BLaER1 treated with 17β-estradiol and CSF1 and Interleukin-3, amounts not matched to agents 10 nM and 100 nM (cell line): ENCODE results near the gene OPRL1.
"Not testable (repeated sequence)": the region's sequence is repeated elsewhere in the genome, so short reads cannot be mapped to it uniquely, and the experiment has no call there.

Experiments
- H3K27ac ChIP-seq, 11 experiments: shearing (Covaris generic); formaldehyde crosslinking; 2 replicates each; pipeline ENCODE4 v1.8.1; 2022
- H3K27me3 ChIP-seq, 11 experiments: shearing (Covaris generic); formaldehyde crosslinking; 2 replicates each; pipeline ENCODE4 v1.8.1; 2022
- H3K36me3 ChIP-seq, 11 experiments: shearing (Covaris generic); formaldehyde crosslinking; 2 replicates each; pipeline ENCODE4 v1.8.1; 2022
- H3K4me1 ChIP-seq, 10 experiments: shearing (Covaris generic); formaldehyde crosslinking; 2 replicates each; pipeline ENCODE4 v1.8.1; 2022
- H3K4me2 ChIP-seq, 11 experiments: shearing (Covaris generic); formaldehyde crosslinking; 2 replicates each; pipeline ENCODE4 v1.8.1; 2022
- H3K4me3 ChIP-seq, 10 experiments: shearing (Covaris generic); formaldehyde crosslinking; 2 replicates each; pipeline ENCODE4 v1.8.1; 2022
- H3K9ac ChIP-seq, 11 experiments: shearing (Covaris generic); formaldehyde crosslinking; 2 replicates each; pipeline ENCODE4 v1.8.1; 2022
- H3K9me3 ChIP-seq, 11 experiments: shearing (Covaris generic); formaldehyde crosslinking; replicated peaks in 1 of 11; 2 replicates each; pipeline ENCODE4 v1.8.1; 2022
- H4K20me1 ChIP-seq, 11 experiments: shearing (Covaris generic); formaldehyde crosslinking; 2 replicates each; pipeline ENCODE4 v1.8.1; 2022
- Cebpa-rat ChIP-seq, 11 experiments: shearing (Covaris generic); IDR thresholded peaks; 2 replicates each; pipeline ENCODE4 v1.8.1; 2022

OPRL1 gene

GRCh38 chr20:64081624-64081964 lies 1.7 kb downstream of the OPRL1 start:
- H4K20me1 ChIP-seq: peaks cover 11 to 43% (median 23%) of the 10 kb centered on the region in 11 experiments; a peak in 19 of 22 replicates
- H3K4me1 ChIP-seq: peaks cover 38 to 72% (median 61%) of the 10 kb centered on the region in 10 experiments
- H3K9ac ChIP-seq: peak overlapping the region in 6 of 11 experiments; percentile 2 to 56 (median 41); a peak in 8 of 22 replicates
- H3K4me2 ChIP-seq: peak overlapping the region; percentile 91 to 100 (median 99)
- no peak for TF ChIP-seq Cebpa-rat (IDR thresholded peaks at IDR 0.05)
- H3K36me3 ChIP-seq: peaks cover 0 to 2% (median 0%) of the 10 kb centered on the region in 11 experiments; a peak in 4 of 22 replicates
- peaks cover under 1 to 11% (median 8%) of the 10 kb centered on the region in 11 experiments for H3K9me3 ChIP-seq
- H3K27me3 ChIP-seq: peaks cover 26 to 39% (median 35%) of the 10 kb centered on the region in 11 experiments
- peak overlapping the region in 1 of 11 experiments; percentile 33; a peak in 1 of 22 replicates for H3K27ac ChIP-seq
- H3K4me3 ChIP-seq: peak overlapping the region in 3 of 10 experiments; percentile 23 to 86 (median 42); a peak in 1 of 20 replicates

GRCh38 chr20:64082126-64082731 lies 2.3 kb downstream of the OPRL1 start:
- Histone ChIP-seq H4K20me1 (peaks cover 11 to 43% (median 19%) of the 10 kb centered on the region in 11 experiments; a peak in 19 of 22 replicates), H3K4me2 (peak overlapping the region; percentile 91 to 100 (median 99)), H3K36me3 (peaks cover 0 to 5% (median 0%) of the 10 kb centered on the region in 11 experiments; a peak in 1 of 22 replicates), H3K27ac (peak overlapping the region in 4 of 11 experiments; percentile 10 to 33 (median 19); a peak in 5 of 22 replicates), H3K4me1 (peaks cover 38 to 66% (median 54%) of the 10 kb centered on the region in 10 experiments), H3K4me3 (peak overlapping the region in 8 of 10 experiments; percentile 10 to 65 (median 42); a peak in 10 of 20 replicates), H3K9me3 (peaks cover 5 to 15% (median 13%) of the 10 kb centered on the region in 11 experiments), H3K9ac (peak overlapping the region in 9 of 11 experiments; percentile 8 to 59 (median 41); a peak in 14 of 22 replicates), H3K27me3 (peaks cover 26 to 42% (median 38%) of the 10 kb centered on the region in 11 experiments)
- no peak for TF ChIP-seq Cebpa-rat (IDR thresholded peaks at IDR 0.05)

- H3K4me3 ChIP-seq: peak overlapping the region; percentile 52 to 76 (median 68)
- no peak overlapping the region; a peak in 4 of 22 replicates for H3K27ac ChIP-seq
- TF ChIP-seq Cebpa-rat (IDR thresholded peaks at IDR 0.05): no peak
- H3K4me1 ChIP-seq: peaks cover 38 to 59% (median 48%) of the 10 kb centered on the region in 10 experiments
- peaks cover 11 to 21% (median 19%) of the 10 kb centered on the region in 11 experiments for H3K9me3 ChIP-seq
- peaks cover 0 to 5% (median 0%) of the 10 kb centered on the region in 11 experiments; a peak in 3 of 22 replicates for H3K36me3 ChIP-seq
- peak overlapping the region; percentile 35 to 73 (median 66); a peak in 20 of 22 replicates for H3K9ac ChIP-seq
- H4K20me1 ChIP-seq: peaks cover 8 to 38% (median 16%) of the 10 kb centered on the region in 11 experiments; a peak in 19 of 22 replicates
- H3K4me2 ChIP-seq: peak overlapping the region; percentile 91 to 100 (median 99)
- peaks cover 26 to 43% (median 38%) of the 10 kb centered on the region in 11 experiments for H3K27me3 ChIP-seq
Observed at GRCh38 chr20:64082820-64083377, 3.0 kb downstream of the OPRL1 start.

GRCh38 chr20:64083378-64083803 lies 3.5 kb downstream of the OPRL1 start:
- H3K4me3 ChIP-seq: peak overlapping the region; percentile 52 to 76 (median 68)
- H3K27ac ChIP-seq: peak overlapping the region in 2 of 11 experiments; percentile 27 to 35; a peak in 6 of 22 replicates
- H3K36me3 ChIP-seq: peaks cover 0 to 5% (median 0%) of the 10 kb centered on the region in 11 experiments; a peak in 3 of 22 replicates
- peaks cover 38 to 54% (median 44%) of the 10 kb centered on the region in 10 experiments for H3K4me1 ChIP-seq
- peaks cover 3 to 34% (median 14%) of the 10 kb centered on the region in 11 experiments; a peak in 16 of 22 replicates for H4K20me1 ChIP-seq
- peak overlapping the region; percentile 44 to 75 (median 68); a peak in 20 of 22 replicates for H3K9ac ChIP-seq
- H3K4me2 ChIP-seq: peak overlapping the region; percentile 91 to 100 (median 99)
- peaks cover 31 to 47% (median 41%) of the 10 kb centered on the region in 11 experiments for H3K27me3 ChIP-seq
- H3K9me3 ChIP-seq: peaks cover 14 to 26% (median 23%) of the 10 kb centered on the region in 11 experiments
- TF ChIP-seq Cebpa-rat (IDR thresholded peaks at IDR 0.05): no peak

- peak within 1 kb of the TSS; percentile 44 to 75 (median 68); a peak in 20 of 22 replicates for H3K9ac ChIP-seq
- peaks cover 0 to 38% (median 17%) of the 10 kb centered on the region in 11 experiments; a peak in 17 of 22 replicates for H4K20me1 ChIP-seq
- peak within 1 kb of the TSS; percentile 91 to 100 (median 99) for H3K4me2 ChIP-seq
- peak within 1 kb of the TSS in 2 of 11 experiments; percentile 27 to 35; a peak in 7 of 22 replicates for H3K27ac ChIP-seq
- H3K36me3 ChIP-seq: peaks cover 0 to 5% (median 0%) of the 10 kb centered on the region in 11 experiments; a peak in 3 of 22 replicates
- peak within 1 kb of the TSS; percentile 52 to 76 (median 68) for H3K4me3 ChIP-seq
- H3K4me1 ChIP-seq: peaks cover 38 to 48% (median 44%) of the 10 kb centered on the region in 10 experiments
- H3K9me3 ChIP-seq: peaks cover 14 to 26% (median 24%) of the 10 kb centered on the region in 11 experiments
- peaks cover 35 to 53% (median 46%) of the 10 kb centered on the region in 11 experiments for H3K27me3 ChIP-seq
- no peak for TF ChIP-seq Cebpa-rat (IDR thresholded peaks at IDR 0.05)
Observed at GRCh38 chr20:64083804-64084684, 4.2 kb downstream of the OPRL1 start, which contains the start of gene LKAAEAR1. LKAAEAR1 (minus strand) TSS chr20:64084398; CDS start chr20:64084219, 179 bp downstream.

GRCh38 chr20:64084685-64085152 lies 4.8 kb downstream of the OPRL1 start:
- Histone ChIP-seq H3K27ac (no peak overlapping the region), H3K4me2 (peak overlapping the region in 10 of 11 experiments; percentile 91 to 100 (median 99); a peak in 17 of 22 replicates), H3K36me3 (peaks cover 0 to 5% (median 0%) of the 10 kb centered on the region in 11 experiments; a peak in 3 of 22 replicates), H3K9ac (no peak overlapping the region), H4K20me1 (peaks cover 0 to 45% (median 23%) of the 10 kb centered on the region in 11 experiments; a peak in 17 of 22 replicates), H3K4me3 (peak overlapping the region in 1 of 10 experiments; percentile 76; a peak in 2 of 20 replicates), H3K9me3 (peaks cover 14 to 26% (median 24%) of the 10 kb centered on the region in 11 experiments), H3K4me1 (peaks cover 38 to 46% (median 44%) of the 10 kb centered on the region in 10 experiments), H3K27me3 (peaks cover 35 to 60% (median 46%) of the 10 kb centered on the region in 11 experiments)
- no peak for TF ChIP-seq Cebpa-rat (IDR thresholded peaks at IDR 0.05)

GRCh38 chr20:64086801-64087200 lies 6.9 kb downstream of the OPRL1 start:
- H3K4me1 ChIP-seq: peaks cover 22 to 28% (median 26%) of the 10 kb centered on the region in 10 experiments
- H3K4me2 ChIP-seq: no peak overlapping the region
- H3K27me3 ChIP-seq: peaks cover 35 to 61% (median 46%) of the 10 kb centered on the region in 11 experiments
- H3K27ac ChIP-seq: no peak overlapping the region
- peaks cover 0 to 5% (median 0%) of the 10 kb centered on the region in 11 experiments; a peak in 3 of 22 replicates for H3K36me3 ChIP-seq
- H3K9me3 ChIP-seq: peaks cover 14 to 26% (median 24%) of the 10 kb centered on the region in 11 experiments
- H3K4me3 ChIP-seq: no peak overlapping the region
- no peak overlapping the region for H3K9ac ChIP-seq
- peaks cover 0 to 57% (median 26%) of the 10 kb centered on the region in 11 experiments; a peak in 17 of 22 replicates for H4K20me1 ChIP-seq
- no peak for TF ChIP-seq Cebpa-rat (IDR thresholded peaks at IDR 0.05)

- not testable (repeated sequence) for H3K4me2 ChIP-seq, H3K27ac ChIP-seq, H3K9ac ChIP-seq, H3K36me3 ChIP-seq, H3K4me3 ChIP-seq
- H4K20me1 ChIP-seq: peaks cover 0 to 55% (median 28%) of the 10 kb centered on the region in 11 experiments; a peak in 19 of 22 replicates
- H3K4me1 ChIP-seq: peaks cover 17 to 25% (median 22%) of the 10 kb centered on the region in 10 experiments
- peaks cover 35 to 61% (median 46%) of the 10 kb centered on the region in 11 experiments for H3K27me3 ChIP-seq
- H3K9me3 ChIP-seq: peaks cover 14 to 26% (median 24%) of the 10 kb centered on the region in 11 experiments
Observed at GRCh38 chr20:64087226-64087825, 7.4 kb downstream of the OPRL1 start.

GRCh38 chr20:64088586-64088985 lies 8.7 kb downstream of the OPRL1 start:
- H4K20me1 ChIP-seq: peaks cover 0 to 57% (median 31%) of the 10 kb centered on the region in 11 experiments; a peak in 19 of 22 replicates
- H3K4me3 ChIP-seq, H3K36me3 ChIP-seq, H3K4me2 ChIP-seq, H3K9ac ChIP-seq, H3K27ac ChIP-seq: not testable (repeated sequence)
- H3K4me1 ChIP-seq: peaks cover 6 to 21% (median 11%) of the 10 kb centered on the region in 10 experiments; a peak in 16 of 20 replicates
- H3K27me3 ChIP-seq: peaks cover 33 to 53% (median 40%) of the 10 kb centered on the region in 11 experiments
- H3K9me3 ChIP-seq: peaks cover 14 to 26% (median 24%) of the 10 kb centered on the region in 11 experiments
